SK-MEL-5 (cell line): Measurements from ENCODE around the gene GFY. TPM values are rescaled to one million over a fixed set of nuclear protein-coding genes. Genes with fewer than 3 reads are reported as not detected.
A peak's percentile ranks its signal among the peaks of the same experiment; 100 is the strongest.
"Not testable (repeated sequence)": the region's sequence is repeated elsewhere in the genome, so short reads cannot be mapped to it uniquely, and the experiment has no call there.

ENCODE experiments used
- DNase-seq: peaks from one replicate; pipeline ENCODE4 v3.0.0-alpha.2; 2016; ENCODE audit warnings: low read depth, low spot score
- in situ Hi-C: cut with HindIII; loops from 2 replicates; pipeline ENCODE4 v1.10.0; 2016; ENCODE audit warnings: low sequenced_read_pairs, high pct_unique_total_duplicates, low pct_unique_long_range_greater_than_20kb
- total RNA-seq: library from RNA; depleted of rRNA; stranded (reverse); fragments of >200 nt; shearing (Covaris generic); gene quantifications from 2 replicates; pipeline ENCODE4 v1.2.3, GENCODE V29; 2014

GFY gene
- total RNA-seq, 1 experiment from 2014 or later, result not detected

DNA sequence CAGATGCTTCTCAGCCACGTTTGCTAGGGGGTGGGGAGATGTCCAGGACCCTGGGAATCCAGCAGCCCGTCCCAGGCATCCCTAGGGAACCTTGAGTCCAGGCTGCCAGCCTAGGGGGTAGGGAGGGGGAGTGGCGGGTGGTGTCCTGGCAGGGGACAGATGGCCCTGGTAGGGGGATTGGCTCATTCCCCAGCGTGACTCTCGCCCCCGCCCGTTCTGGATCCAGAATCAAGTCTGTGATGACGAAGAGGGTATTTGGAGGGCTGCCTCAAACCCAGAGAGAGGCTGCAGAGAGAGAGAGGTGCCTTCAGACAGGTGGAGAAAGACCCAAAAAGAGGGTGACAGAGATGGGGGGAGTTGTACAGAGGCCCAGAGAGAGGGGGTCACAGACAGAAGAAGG lies 12.0 kb downstream of the GFY start:
- DNase-seq, result no peak
- in situ Hi-C loops, result no loop called here

DNA sequence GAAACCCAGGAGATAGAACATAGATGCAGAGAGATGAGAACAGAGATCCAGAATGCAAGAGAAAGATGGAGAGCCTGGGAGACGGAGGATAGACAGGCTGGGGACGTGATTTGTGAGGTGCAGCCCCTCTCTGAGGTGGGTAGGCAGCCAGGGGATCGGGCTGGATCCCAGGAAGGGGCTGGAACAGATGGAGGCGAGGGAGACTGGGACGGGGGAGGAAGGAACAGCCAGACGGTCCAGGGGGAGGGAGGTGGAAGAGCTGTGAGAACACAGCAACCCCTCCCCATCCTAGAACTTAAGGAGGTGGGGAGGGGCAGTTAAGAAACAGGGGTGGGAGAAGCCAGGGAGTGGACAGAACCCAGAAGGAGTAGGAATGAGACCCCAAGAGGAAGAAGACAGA lies 13.1 kb downstream of the GFY start:
- in situ Hi-C loops, result no loop called here
- DNase-seq, result no peak

DNA sequence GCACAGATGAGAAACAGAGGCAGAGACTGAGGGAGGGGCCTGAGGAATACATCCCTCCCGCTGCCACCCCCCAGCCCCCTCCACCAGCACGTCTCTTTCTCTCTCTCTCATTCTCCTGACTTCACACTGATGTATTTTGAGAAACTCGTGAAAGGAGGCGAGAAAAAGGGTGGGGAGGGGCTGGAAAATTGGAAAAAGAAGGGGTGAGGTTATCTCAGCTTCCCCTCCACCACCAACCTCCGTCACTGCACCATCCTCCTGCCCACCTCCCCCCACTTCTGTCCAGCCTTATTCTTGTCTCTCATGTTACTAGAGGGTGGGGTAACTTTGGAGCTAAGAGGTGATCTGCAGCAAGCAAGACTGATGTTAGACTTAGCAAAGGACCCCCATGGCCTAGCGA lies 14.6 kb downstream of the GFY start:
- in situ Hi-C loops, result no loop called here
- no peak for DNase-seq

DNA sequence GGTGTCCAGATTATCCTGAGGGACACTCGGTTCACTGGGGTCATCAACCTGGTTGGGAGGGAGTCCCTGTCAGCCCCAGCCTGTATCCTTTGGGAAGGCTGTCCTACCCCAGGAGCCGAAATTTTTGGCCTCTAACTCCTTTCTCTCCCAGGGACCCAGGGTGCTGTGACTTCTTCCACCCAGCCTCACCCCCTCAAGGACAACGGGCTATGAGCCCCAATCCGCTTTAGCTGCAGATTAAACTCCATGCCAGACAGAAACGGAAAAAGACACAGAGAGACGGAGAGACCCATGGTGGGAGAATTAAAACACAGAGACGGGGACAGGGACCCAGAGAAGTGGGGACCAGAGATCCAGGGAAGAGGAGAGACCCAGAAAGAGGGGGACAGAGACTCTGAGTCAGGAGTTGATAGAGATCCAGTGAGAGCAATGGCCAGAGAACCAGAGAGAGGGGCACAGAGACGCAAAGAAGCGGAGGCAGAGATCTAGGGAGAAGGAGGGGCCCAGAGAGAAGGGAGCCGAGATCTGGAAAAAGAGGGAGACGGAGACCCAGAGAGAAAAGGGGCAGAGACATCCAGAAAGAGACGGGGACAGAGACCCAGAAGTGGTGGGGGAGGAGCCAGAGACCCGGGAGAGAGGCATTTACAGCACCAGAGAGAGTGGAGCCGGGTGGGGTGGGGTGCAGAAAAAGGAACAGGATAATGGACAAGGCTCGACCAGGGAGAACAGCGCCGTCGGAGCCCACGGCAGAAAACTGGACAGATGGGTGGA lies 15.4 kb downstream of the GFY start:
- no peak for DNase-seq
- in situ Hi-C loops, result no loop called here

DNA sequence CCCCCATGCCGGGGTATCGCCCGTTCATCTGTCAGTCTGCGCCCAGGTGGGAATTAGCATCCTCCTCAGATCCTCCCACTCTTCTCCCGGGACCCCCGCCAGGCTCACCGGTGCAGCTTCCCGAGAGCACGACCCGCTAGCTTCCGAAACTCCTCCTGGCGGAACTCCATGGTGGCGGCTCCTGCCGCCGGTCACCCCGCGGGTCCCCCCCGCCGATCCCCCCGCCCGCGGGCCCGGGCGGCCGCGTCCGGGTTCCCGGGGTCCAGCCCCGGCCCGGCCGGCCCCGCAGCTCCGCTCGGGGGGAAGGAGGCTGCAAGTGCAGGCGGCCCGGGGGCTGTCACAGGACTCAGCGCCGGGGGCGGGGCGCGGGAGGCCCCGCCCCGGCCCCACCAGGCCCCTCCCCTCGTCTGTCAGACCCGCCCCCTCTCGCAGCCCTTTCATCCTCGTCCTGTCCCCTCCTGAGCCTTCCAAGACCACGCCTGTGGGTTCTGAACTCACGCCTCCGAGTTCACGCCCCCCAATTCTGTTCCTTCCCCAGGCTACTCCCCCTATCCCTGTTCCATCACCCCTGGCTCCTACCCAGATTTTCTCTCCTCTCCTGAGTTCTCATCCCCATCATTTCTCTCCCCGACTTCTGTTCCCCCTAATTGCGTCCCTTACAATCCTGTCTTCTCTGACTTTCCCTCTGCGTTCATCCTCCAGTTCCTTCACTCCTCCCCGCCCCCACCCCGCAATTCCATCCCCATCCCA lies 16.2 kb downstream of the GFY start, which contains the start of gene SLC17A7:
SLC17A7 (minus strand) TSS at position 318 of the 750 bp plus-strand sequence; CDS start at position 170, 148 bp downstream.
- DNase-seq, result peak; percentile 59
- in situ Hi-C loops, result no loop called here

DNA sequence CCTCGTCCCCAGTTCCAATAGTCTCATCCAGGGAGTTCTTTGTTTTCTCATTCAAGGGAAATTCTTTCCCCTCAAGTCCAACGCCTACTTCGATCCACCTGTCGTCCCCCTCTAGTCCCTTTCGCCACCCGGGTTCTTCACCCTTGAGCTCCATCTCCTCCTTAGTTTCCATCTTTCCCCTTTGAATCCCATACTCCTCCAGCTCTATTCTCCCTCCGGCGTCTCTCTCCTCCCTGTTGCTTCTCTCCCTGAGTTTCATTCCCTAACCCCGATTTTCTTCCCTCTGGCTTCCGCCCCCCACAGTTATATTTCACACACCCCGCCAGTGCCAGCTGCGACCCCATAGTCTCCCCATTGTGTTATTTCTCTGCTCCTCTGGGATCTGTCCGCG lies 16.8 kb downstream of the GFY start:
- DNase-seq, result no peak
- in situ Hi-C loops, result no loop called here

DNA sequence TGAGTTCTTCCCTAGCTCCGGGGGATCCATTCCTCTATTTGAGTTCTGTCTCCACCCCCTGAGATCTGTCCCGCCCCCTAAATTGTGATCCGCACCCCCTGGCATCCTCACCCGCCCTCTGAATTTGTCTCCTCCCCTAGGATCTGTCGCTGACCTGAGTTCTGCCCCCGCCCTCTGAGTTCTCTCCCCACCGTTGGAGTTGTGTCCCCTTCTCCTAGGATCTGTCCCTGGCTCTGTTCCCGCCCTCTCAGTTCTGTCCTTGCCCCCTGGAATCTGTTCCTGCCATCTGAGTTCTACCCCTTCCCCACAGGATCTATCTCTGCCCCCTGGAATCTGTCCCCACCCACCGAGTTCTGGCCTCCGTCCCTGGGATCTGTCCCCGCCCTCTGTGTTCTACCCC lies 17.2 kb downstream of the GFY start:
- DNase-seq, result peak; percentile 62
- in situ Hi-C loops, result no loop called here

DNA sequence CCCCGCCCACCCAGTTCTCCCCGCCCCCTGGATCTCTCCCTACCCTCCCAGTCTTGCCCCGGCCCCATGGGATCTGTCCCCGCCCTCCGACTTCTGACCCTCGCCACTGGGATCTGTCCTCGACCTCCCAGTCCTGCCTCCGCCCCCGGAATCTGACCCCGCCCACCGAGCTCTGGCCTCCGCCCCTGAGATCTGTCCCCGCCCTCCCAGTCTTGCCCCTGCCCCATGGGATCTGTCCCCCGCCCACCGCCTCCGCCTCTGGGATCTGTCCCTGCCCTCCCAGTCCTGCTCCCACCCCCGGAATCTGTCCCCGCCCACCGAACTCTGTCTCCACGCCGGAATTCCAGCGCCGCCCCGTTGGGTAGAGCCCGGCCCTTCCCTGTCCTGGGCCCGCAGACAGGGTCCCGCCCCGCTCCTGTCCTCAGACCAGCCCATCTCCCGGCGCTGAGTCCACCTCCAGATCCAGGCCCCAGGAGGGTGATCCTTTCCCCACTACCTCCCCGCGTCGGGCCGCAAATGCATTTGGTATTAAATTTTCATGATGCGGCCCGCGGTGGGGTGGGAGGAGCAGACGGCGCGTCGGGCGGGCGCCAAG lies 17.7 kb downstream of the GFY start:
- in situ Hi-C loops, result no loop called here
- peak; percentile 92 for DNase-seq

DNA sequence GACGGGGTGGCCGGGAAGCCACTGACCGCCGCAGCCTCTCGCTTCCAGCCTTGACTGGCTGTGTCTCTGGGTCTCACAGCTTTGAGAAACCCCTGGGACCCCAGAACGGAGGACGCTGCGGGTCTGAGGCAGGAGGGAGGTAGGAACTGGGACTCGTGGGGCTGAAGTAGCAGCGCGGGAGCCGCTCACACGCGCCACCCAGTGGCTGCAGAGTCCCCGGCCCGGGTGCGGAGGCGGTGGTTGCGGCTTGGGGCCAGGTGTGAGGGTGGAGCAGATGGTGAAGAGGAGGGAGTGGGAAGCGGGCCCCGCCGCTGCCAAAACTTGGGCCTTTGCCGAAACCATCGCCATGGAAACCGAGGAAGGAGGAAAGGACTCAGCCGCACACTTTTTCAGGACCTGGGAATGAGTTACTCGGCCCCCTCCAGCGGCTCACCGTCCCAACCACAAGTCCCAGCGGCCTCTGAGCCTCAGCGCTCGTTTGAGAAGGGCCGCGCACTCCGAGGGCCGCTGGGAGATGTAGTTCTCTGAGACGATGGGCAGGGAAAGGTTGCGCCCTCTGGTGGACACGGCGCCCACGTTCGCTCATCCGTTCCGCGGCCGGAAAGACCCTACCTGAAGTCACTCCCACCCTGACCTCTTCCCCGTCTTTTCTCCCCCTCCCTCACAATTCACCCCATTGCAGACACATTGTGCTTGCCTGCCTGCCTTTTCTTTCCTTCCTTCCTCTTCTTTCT lies 18.3 kb downstream of the GFY start:
- DNase-seq, result peak; percentile 93
- in situ Hi-C loops, result no loop called here

DNA sequence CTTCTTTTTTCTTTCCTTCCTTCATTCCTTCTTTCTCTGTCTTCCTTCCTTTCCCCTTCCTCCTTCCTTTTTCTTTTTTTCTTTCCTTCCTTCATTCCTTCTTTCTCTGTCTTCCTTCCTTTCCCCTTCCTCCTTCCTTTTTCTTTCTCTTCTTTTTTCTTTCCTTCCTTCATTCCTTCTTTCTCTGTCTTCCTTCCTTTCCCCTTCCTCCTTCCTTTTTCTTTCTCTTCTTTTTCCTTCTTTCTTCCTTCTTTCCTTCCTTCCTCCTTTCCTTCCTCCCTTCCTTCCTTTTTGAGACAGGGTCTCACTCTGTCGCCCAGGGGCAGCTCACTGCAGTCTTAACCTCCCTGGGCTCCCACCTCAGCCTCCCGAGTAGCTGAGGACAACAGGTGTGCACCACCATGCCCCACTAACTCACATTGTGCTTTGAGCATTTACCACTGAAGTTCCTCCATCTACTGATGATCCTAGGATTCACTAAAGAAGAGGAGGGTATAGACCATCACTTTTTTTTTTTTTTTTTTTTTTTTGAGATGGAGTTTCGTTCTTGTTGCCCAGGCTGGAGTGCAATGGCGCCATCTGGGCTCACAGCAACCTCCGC lies 19.0 kb downstream of the GFY start:
- in situ Hi-C loops, DNase-seq: not testable (repeated sequence)

DNA sequence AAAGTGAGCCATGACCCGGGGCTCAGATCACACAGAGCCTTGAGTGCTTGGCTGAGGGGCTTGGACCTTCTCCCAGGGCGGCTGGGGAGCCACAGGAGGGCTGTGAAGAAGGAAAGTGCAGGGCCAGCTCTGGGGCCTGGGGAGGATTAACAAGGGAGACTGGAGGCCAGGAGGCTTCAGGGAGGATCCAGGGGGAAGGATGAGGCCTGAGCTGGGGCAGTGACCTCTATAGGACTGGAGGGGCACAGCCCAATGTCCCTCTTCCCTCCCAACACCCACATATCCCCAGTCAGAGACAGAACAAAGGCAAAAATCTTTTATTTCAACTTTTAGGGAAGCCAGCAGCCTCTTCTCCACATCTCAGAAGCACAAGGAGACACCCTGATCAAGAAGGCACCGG lies 20.8 kb downstream of the GFY start:
- no peak for DNase-seq
- in situ Hi-C loops, result no loop called here

DNA sequence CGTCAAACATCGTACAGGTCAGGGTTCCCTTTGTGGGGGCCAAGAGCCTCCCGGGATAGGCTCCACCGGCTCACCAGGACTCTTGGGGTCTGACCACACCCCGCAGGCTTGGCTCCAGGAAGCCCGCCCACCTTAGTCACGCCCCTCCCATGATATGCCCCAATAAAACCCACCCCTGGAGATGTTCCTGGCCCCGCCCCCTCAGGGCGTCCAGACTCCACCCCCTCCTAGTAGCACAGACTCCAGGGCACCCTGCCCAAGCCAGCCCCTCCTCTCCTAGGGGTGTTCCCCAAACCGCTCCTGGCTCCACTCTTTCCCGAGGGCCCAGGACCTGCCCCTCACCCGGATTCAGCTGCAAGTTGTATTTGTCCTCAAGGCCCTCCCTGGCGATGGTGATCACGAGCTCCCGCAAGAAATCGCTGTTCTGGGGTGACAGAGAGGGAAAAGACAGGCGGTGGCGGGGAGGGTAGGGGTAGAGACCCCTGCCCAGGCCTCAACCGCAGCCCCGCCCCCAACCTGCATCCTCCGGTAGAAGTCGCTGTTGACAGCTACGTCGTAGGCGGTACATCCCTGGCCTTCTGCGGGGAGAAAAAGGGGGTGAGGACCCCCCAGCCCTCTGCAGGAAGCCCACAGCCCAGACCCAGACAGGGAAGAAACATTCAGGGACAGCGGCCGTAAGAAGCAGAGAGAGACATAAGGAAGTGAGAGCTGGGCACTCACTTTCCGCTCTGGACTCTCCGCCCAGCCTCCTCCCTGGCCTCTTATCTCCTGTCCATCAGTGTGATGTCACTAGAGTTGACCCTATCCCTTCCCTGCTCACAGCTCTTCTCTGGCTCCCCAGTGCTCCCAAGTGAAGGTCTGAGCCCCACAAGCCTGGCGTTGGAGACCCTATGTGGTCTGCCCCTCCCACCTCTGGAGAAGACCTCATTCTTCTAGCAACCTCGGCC lies 22.6 kb downstream of the GFY start:
- DNase-seq, result peak; percentile 76

DNA sequence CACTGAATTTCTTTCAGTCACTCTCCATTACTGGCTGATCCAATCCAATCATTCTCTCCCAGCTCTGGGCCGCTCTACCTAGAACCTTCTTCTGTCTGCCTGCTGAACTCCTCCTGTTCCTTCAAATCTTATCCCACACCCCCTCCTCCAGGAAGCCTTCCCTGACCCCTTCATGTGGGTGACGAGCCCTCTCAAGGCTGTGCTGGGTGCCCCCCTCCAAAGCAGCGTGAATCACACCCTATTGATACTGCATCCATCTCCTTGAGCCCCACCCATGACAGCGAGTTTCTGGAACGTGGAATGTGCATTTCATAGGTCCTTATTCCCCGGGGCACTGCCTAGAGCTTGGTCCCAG lies 23.2 kb downstream of the GFY start:
- no peak for DNase-seq
- in situ Hi-C loops, result no loop called here

More for the DNA sequence above, 22.6 kb downstream of the GFY start:
- in situ Hi-C loops, result no loop called here

DNA sequence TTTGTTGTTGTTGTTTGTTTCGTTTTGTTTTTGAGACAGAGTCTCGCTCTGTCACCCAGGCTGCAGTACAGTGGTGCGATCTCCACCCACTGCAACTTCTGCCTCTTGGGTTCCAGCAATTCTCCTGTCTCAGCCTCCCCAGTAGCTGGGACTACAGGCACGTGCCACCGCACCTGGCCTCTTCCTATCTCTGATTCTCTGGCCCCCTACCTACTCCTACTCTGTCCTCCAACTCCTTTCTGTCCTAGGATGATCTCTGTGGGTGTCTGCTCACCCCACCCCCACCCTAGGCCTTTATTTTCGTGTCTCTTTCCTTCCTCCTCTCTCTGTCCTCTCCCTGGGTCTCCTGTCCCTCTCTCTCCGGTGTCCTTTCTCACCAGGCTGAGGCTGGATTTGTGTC lies 25.2 kb downstream of the GFY start:
- in situ Hi-C loops, result no loop called here
- DNase-seq, result no peak

DNA sequence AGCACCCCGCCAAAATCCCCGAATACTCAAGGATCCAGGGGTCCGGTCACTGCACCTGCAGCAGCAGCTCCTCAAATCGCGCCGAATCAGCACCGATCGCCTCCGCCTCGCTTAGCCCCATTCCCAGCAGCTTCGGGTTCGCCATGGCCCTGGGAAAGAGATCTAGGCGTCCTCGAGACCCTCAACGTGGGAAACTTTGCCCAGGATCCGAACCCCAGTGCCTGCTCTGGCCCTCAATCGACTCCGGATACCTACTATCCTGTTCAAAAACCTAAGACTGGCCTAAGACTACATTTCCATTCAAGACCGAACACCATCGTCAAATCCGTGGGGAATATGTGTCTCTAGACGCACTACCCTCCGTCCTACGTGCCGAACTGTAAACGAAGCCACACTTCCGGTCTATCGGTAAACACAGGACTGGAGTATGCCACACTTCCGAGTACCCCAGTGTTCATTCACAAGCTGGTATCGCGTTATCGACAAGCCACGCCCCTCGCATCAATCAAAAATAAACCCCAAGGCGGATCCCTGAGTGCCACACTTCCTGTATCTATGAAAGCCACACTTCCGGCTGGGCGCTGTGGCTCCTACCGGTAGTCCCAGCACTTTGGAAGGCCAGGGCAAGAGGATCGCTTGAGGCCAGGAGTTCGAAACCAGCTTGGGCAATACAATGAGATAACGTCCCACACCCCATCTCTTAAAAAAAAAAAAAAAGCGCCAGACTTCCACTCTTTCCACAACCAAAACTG lies 26.4 kb downstream of the GFY start, which contains the start of gene PIH1D1:
PIH1D1 (minus strand) TSS at position 385 of the 752 bp plus-strand sequence; CDS start at position 145, 240 bp downstream.
- DNase-seq, result peak; percentile 99
- in situ Hi-C loops, result no loop called here
